ENCODE results near the gene RAB11A.

The RAB11A gene

DNA sequence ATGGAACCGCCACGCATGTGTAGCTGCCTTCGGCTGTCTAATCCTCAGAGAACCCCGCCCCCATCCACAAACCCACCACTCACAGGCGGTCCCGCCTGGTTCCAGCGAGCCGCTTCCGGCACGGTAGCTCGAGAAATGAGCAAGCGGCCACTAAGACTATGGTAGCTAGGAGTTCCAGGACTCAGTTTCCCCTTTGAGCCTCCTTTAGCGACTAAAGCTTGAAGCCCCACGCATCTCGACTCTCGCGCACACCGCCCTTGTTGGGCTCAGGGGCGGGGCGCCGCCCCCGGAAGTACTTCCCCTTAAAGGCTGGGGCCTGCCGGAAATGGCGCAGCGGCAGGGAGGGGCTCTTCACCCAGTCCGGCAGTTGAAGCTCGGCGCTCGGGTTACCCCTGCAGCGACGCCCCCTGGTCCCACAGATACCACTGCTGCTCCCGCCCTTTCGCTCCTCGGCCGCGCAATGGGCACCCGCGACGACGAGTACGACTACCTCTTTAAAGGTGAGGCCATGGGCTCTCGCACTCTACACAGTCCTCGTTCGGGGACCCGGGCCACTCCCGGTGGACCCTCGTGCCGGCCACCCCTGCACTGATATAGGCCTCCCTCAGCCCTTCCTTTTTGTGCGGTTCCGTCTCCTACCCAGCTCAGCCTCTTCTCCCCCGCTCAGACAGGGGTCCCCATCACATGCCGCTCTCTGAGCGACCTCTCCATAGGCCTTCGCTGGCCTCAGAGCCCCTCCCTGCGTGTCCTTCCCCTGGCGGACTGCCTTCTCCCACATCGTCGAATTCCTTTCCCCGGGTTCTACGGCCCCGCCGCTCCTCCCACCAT is at the start of gene RAB11A:
Gene RAB11A (plus strand): TSS at position 366 of the 828 bp plus-strand sequence. CDS start 95 bp downstream, at position 461.
- peak; percentile 97 for DNase-seq (ENCODE audit: low spot score)

GRCh38 chr15:65819563-65819960 is 49.7 kb upstream of the RAB11A start:
- no peak for DNase-seq (ENCODE audit: low spot score)

- DNase-seq (ENCODE audit: low spot score) = no peak
Measured at GRCh38 chr15:65821070-65821469, 48.2 kb upstream of the RAB11A start.

GRCh38 chr15:65822316-65822715 is 47.0 kb upstream of the RAB11A start:
- no peak for DNase-seq (ENCODE audit: low spot score)

DNA sequence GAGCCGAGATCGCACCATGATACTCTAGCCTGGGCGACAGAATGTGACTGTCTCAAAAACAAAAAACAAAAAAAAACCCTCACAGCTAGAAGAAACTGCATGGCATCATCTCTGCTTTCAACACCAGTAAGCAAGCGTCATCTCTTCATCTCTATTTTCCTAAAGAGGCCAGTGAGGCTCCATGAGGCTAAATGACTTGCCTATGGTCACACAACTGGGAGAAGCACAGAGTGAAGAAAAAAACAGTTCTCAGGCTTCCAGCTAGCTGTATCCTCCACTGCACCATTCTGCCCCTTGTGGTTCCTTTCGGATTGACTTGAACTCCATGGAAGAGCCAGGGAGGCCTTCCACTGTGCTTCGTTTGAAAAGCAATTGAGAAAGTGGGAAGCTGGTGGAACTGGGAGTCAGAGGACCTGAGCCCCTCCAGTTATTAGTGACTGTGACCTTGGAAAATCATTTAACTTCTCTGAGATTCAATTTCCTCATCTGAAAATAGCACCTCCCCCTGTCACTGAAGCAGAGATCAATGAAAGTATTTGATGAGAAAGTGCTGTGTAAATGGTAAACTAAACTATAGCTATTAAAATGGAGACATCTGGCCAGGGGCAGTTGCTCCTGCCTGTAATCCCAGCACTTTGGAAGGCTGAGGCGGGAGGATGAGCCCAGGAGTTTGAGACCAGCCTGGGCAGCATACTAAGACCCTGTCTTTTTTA is 45.1 kb upstream of the RAB11A start:
- peak; percentile 62 for DNase-seq (ENCODE audit: low spot score)

GRCh38 chr15:65824941-65825544 is 44.2 kb upstream of the RAB11A start:
- DNase-seq (ENCODE audit: low spot score) = peak; percentile 11

DNA sequence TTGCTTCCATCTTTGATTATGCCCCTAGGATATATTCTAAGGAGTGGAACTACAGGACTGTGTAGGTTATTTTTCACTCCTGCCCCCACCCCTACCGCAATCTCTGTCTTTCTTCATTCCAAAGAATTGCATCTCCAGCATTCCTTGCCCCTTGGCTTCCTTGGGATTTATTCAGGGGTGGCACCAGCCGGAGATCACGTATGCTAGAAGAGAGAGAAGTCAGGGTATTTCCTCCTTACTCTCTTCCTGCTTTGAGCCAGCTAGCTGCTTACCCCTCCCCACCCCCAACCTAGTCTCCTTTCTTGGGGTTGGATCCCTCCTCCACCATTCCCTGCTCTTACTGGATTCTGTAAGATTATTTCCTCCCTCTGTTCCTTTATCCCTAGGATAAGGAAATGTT is 42.2 kb upstream of the RAB11A start:
- DNase-seq (ENCODE audit: low spot score) = no peak

DNA sequence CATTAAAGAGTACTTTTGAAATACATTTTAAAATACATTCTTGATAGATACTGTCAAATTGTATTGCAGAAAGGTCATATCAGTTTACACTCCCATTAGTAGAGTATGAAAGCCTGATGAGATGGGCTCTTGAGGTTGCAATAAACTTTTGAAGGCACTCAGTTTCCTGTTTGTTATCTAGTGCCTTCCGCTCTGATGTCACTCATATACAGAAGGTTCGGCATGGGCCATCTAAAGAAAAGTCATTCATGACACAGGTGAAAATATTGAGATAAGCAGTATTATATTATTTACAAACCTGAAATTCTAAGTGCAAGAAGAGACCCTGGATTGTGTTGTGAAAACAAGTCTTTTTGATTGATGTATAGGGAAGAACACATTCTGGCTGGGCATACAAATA is 40.7 kb upstream of the RAB11A start:
- no peak for DNase-seq (ENCODE audit: low spot score)

DNA sequence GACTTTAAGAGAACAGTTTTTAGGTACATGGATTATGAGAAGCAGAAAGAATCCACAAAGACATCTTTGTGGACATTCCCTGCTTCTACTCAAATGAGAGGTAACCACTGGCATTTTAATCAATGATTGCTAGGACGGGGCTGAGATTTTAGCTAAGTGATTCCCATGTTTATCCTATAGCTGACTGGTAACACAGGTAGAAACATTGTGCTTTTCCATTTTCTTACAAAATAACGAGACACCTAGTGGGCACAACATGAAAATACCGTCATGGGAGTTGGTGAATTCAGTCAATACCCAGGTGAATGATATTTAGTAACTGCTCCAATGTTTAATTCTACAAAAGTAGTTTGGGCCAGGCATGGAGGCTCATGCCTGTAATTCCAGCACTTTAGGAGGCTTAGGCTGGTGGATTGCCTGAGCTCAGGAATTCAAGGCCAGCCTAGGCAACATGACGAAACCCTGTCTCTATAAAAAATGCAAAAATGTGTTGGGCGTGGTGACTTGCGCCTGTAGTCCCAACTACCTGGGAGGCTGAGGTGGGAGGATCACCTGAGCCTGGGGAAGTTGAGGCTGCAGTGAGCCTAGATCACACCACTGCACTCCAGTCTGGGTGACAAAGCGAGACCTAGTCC is 40.0 kb upstream of the RAB11A start:
- peak; percentile 20 for DNase-seq (ENCODE audit: low spot score)

DNA sequence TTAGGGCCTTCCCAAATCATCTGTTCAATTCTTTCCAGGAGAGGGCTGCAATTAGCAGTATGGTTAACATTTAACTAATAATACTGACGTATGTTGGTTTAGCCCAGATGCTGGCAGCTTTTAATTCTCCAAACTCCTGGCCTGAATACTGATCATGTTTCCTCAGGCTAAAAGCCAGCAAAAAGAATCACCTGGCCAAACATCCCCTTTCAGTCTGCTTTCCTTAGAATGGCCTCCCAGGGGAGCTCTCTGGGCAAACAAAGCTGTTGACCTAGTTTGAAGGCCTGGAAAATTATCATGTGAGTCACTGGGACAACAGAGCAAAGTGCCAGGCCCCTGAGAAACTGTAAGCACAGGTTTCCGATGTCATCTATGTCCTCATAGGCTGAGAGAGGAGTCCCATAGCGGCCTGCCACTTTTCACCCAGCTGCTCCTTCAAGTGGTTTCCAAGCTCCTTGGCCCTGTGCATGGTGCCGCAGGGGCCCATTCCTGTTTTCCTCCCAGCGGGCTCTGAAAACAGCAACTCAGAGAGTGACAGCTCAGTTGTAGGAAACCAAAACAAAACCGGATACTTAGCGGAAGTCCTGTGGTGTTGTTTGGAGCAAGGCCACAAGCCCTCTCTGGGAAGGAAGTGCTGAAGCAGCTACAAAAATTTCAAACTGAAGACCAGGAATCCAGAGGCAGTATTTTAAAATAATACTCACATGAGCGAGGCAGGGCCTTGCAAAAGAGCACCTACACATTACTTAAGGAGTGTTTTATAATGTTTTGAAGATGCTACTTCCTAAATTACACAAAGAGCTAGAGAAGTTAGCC is 36.5 kb upstream of the RAB11A start:
- peak; percentile 80 for DNase-seq (ENCODE audit: low spot score)

DNA sequence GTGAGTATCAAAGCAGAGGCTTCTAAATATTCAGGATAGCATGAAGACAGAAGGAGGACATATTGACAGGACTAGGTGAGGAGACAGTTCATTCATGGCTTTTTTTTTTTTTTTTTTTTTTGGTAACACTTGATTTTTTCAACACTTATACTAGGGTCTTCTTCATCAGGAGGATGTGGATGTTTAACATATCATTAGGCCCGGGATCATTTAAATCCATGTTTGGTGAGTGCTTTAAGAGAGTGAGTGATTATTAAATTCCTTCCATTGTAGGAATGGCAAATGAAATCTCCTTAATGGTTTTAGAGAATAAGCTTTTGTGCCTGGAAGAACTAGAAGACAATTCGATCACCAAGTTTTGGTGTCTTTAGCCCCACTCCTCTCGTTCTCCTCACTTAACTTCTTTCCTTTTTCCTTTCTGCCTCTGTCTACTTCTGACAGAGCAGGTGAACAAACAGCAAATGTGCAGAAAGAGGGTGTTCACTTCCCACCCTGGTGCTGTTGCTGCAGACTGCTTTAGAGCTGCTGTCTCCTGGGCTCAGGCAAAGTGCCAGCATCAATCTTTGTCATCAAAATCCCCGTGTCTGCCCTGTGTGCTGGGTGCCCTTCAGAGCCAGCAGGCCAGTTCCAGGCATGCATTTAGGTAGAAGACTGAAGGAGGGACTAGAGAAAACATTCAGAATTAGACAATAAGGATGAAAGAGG is 35.6 kb upstream of the RAB11A start:
- no peak for DNase-seq (ENCODE audit: low spot score)

DNA sequence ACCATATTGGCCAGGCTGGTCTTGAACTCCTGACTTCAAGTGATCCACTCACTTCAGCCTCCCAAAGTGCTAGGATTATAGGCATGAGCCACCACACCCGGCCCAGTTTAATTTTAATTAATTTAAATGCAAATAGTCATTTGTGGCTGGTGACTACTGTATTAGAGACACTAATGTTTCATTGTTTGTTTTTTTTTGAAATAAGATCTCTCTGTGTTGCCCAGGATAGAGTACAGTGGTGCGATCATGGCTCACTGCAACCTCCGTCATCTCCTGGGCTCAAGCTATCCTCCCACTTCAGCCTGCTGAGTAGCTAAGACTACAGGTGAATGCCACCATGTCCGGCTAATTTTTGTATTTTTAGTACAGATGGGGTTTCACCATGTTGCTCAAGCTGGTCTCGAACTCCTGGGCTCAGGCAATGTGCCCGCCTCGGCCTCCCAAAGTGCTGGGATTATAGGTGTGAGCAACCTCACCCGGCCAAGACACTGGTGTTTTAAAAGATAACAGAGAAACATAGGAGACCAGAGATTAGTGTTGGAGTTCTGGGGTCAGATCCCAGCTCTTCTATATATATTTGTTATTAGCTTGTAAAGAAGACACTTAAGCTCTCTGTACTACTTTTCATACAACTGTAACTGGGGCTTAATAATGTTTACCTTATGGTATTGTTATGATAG is 34.5 kb upstream of the RAB11A start:
- no peak for DNase-seq (ENCODE audit: low spot score)

GRCh38 chr15:65835447-65835846 is 33.8 kb upstream of the RAB11A start:
- DNase-seq (ENCODE audit: low spot score) = no peak

GRCh38 chr15:65836665-65837064 is 32.6 kb upstream of the RAB11A start:
- no peak for DNase-seq (ENCODE audit: low spot score)

GRCh38 chr15:65837301-65838294 is 31.7 kb upstream of the RAB11A start:
- no peak for DNase-seq (ENCODE audit: low spot score)

DNA sequence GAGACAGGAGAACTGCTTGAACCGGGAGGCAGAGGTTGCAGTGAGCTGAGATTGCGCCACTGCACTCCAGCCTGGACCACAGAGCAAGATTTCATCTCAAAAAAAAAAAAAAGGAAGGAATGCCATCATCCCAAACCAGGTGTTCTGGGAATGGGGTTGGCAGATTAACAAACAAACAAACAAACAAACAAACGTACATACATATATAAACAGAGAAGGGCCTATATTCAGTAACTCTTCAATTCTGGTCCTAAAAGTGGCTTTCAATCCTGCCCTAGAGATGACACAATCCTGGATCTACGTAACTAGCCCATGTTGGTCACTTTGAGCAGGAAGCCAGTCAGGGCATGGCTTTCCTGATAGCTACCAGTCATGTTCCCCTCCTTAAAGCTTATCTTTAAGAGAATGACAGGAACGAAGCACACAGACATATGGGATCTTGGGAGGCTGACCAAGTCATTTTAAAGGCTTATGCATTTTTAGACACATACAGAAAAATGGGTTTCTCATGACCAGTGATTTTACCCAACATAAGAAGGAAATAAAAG is 29.9 kb upstream of the RAB11A start:
- no peak for DNase-seq (ENCODE audit: low spot score)

DNA sequence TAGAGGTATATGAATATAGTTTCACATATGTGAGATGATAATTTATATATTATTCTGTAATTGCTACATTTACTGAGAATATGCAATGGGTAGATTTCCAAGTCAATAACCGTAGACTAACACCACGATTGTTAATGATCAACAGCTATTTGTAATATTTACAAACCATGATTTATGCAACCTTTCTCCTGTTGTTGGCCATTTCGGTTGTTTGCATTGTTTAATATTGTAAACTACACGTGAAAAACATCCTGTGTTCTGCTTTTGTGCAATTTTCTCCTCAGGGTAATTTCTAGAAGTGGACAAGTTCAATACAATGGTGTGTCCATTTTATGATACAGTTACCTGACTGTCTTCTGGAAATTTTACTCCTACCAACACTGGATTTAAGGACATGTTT is 29.3 kb upstream of the RAB11A start:
- DNase-seq (ENCODE audit: low spot score) = no peak

DNA sequence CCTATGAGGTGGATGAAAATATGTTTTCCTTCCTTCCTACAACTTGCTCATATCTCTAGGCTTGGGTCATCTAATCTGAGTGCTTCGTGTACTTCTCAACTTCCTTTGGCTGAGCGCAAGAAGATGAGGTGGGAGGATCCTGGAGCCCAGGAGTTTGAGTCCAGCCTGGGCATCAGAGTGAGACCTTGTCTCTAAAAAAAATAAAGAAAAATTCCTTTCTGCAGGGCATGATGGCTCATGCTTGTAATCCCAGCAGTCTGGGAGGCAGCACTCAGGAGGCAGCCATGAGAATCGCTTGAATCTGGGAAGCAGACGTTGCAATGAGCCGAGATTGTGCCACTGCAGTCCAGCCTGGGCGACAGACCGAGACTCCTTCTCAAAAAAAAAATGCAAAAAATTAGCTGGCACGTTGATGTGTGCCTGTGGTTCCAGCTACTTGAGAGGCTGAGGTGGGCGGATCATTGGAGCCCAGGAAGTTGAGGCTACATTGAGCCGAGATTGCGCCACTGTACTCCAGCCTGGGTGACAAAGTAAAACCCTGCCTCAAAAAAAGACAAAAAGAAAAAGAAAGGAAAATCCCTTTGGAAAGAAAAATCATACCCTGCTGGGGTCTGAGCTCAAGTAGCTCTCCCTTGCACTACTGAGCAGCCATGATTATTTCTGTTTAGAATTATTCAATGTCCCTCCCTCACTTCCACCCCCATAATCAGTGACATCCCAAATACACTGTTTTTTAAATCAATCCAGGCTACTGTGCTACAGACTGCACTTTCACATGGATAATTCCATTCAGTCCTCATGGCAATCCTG is 28.0 kb upstream of the RAB11A start:
- DNase-seq (ENCODE audit: low spot score) = no peak
